HepG2 (cell line): Measurements from ENCODE around the gene TNKS1BP1. TPM values are rescaled to one million over a fixed set of nuclear protein-coding genes. Genes with fewer than 3 reads are reported as not detected.

ENCODE experiments used
- ATAC-seq: fragments of 200-7000 bp; cut with Tn5 transposase; 3 replicates; pipeline ENCODE4 v1.9.1; 2020; ENCODE audit warnings: mild to moderate bottlenecking, moderate library complexity
- BruUV-seq: library from RNA; stranded (reverse); fragments of 400-500 nt; replicated peaks from 2 replicates; lab custom pipeline; 2021; lab: Mats Ljungman, UMichigan
- CTCF ChIA-PET: fragments of 300-600 bp; formaldehyde crosslinking; extraction: SDS; loops from one replicate; lab custom pipeline; 2021; ENCODE audit warnings: low total read pairs, inconsistent platforms, low intra/inter-chr PET ratio; lab: Yijun Ruan, JAX
- POLR2A ChIA-PET: fragments of 350-600 bp; sonication (Branson Sonifier 250); formaldehyde crosslinking; loops from one replicate; lab custom pipeline; 2020; ENCODE audit warnings: antibody characterized with exemption, inconsistent platforms; lab: Yijun Ruan, JAX
- DNase-seq: peaks from one replicate; pipeline ENCODE4 v3.0.0-alpha.2; 2015; ENCODE audit warnings: low spot score
- FAIRE-seq: peaks from 3 replicates; lab custom pipeline; 2011; peaks lifted over from hg19 to GRCh38; lab: Jason Lieb, UNC
- H2AFZ ChIP-seq: one replicate; pipeline ENCODE4 v1.6.1; 2011; ENCODE audit warnings: low read length, inconsistent platforms
- H3K27ac ChIP-seq: fragments of 300-600 bp; 3 replicates; pipeline ENCODE4 v1.8.0; 2011; ENCODE audit warnings: mixed run types, mild to moderate bottlenecking, mixed read lengths, low read length, inconsistent platforms; ENCODE audit not compliant: insufficient read depth; ENCODE audit errors: extremely low read length
- H3K27me3 ChIP-seq, 2 experiments: fragments of 200-600 bp in 1 of 2; 2 replicates in 1 of 2; 3 replicates in 1 of 2; pipeline versions ENCODE4 v1.6.0 to v1.8.0; 2011; ENCODE audit warnings: low read length in 2 of 2, mild to moderate bottlenecking in 2 of 2, moderate library complexity in 2 of 2, inconsistent platforms in 1 of 2; ENCODE audit not compliant: insufficient read depth in 2 of 2, control insufficient read depth in 1 of 2
- H3K36me3 ChIP-seq, 2 experiments: fragments of 200-600 bp in 1 of 2; replicated peaks in 1 of 2; 2 replicates in 1 of 2; 3 replicates in 1 of 2; pipeline versions ENCODE4 v1.5.1 to v1.8.0; 2011; ENCODE audit warnings: low read length in 2 of 2, inconsistent platforms in 1 of 2; ENCODE audit not compliant: insufficient read depth in 2 of 2, control insufficient read depth in 1 of 2
- H3K4me1 ChIP-seq: 2 replicates; pipeline ENCODE4 v1.5.1; 2012; ENCODE audit warnings: low read length, inconsistent platforms; ENCODE audit not compliant: insufficient read depth
- H3K4me2 ChIP-seq: 2 replicates; pipeline ENCODE4 v1.6.0; 2011; ENCODE audit warnings: low read depth, low read length, inconsistent platforms
- H3K4me3 ChIP-seq, 3 experiments: fragments of 200-600 bp in 1 of 3; sonication (generic), shearing (Covaris generic) in 1 of 3; replicated peaks in 1 of 3; 2 replicates each; pipeline ENCODE4 v1.5.1; 2011 to 2016; ENCODE audit warnings: low read length in 3 of 3, inconsistent platforms in 2 of 3, low read depth in 2 of 3, mild to moderate bottlenecking in 2 of 3, control low read depth in 1 of 3, mixed read lengths in 1 of 3; ENCODE audit not compliant: insufficient read depth in 1 of 3
- H3K79me2 ChIP-seq: one replicate; pipeline ENCODE4 v1.6.1; 2011; ENCODE audit warnings: low read length, inconsistent platforms; ENCODE audit not compliant: insufficient read depth
- H3K9ac ChIP-seq: 2 replicates; pipeline ENCODE4 v1.6.0; 2011; ENCODE audit warnings: mild to moderate bottlenecking, low read depth, low read length, inconsistent platforms; ENCODE audit not compliant: insufficient read depth
- H3K9me3 ChIP-seq: 2 replicates; pipeline ENCODE4 v1.5.1; 2012; ENCODE audit warnings: mild to moderate bottlenecking, low read length
- H4K20me1 ChIP-seq: 2 replicates; pipeline ENCODE4 v1.6.0; 2011; ENCODE audit warnings: inconsistent platforms, mild to moderate bottlenecking, low read length, moderate library complexity; ENCODE audit not compliant: insufficient read depth
- CHD2 ChIP-seq: IDR thresholded peaks from 2 replicates; pipeline ENCODE4 v1.6.1; 2011; ENCODE audit warnings: low read depth, low read length, improper control_type of control experiment
- FOSL2 ChIP-seq: sonication (generic); formaldehyde crosslinking; IDR thresholded peaks from 2 replicates; pipeline ENCODE4 v1.4.0; 2020; ENCODE audit warnings: missing genetic modification reagents
- GATAD1 ChIP-seq: IDR thresholded peaks from 2 replicates; pipeline ENCODE4 v1.6.1; 2016; ENCODE audit warnings: missing genetic modification reagents, missing compliant biosample characterization
- MYC ChIP-seq: sonication (generic); formaldehyde crosslinking; IDR thresholded peaks from 2 replicates; pipeline ENCODE4 v1.9.0; 2021; ENCODE audit warnings: missing genetic modification reagents, borderline replicate concordance
- PRDM15 ChIP-seq: sonication (generic); formaldehyde crosslinking; IDR thresholded peaks from 2 replicates; pipeline ENCODE4 v1.4.0; 2020; ENCODE audit warnings: missing genetic modification reagents
- SIN3A ChIP-seq: IDR thresholded peaks from 2 replicates; pipeline ENCODE4 v1.6.1; 2011; ENCODE audit warnings: low read depth, mild to moderate bottlenecking, control low read depth, low read length, borderline replicate concordance
- SNAPC2 ChIP-seq: sonication (generic); formaldehyde crosslinking; IDR thresholded peaks from 2 replicates; pipeline ENCODE4 v1.8.1; 2022; ENCODE audit warnings: mild to moderate bottlenecking, missing genetic modification reagents
- SP1 ChIP-seq, 2 experiments: fragments of 450-650 bp in 1 of 2; sonication (generic) in 1 of 2; formaldehyde crosslinking in 1 of 2; IDR thresholded peaks; 2 replicates each; pipeline versions ENCODE4 v1.4.0 to v1.6.1; 2016 to 2020; ENCODE audit warnings: missing genetic modification reagents in 1 of 2
- SPEN ChIP-seq: sonication (generic); formaldehyde crosslinking; IDR thresholded peaks from 2 replicates; pipeline ENCODE4 v1.5.1; 2020; ENCODE audit warnings: low read depth, mild to moderate bottlenecking, missing genetic modification reagents
- ZBTB46 ChIP-seq: sonication (generic); formaldehyde crosslinking; IDR thresholded peaks from 2 replicates; pipeline ENCODE4 v1.4.0; 2020; ENCODE audit warnings: mild to moderate bottlenecking, missing genetic modification reagents, borderline replicate concordance
- ZFX ChIP-seq: sonication (generic); formaldehyde crosslinking; IDR thresholded peaks from 2 replicates; pipeline ENCODE4 v1.4.0; 2020; ENCODE audit warnings: mild to moderate bottlenecking, low read depth, missing genetic modification reagents, moderate library complexity
- ZNF446 ChIP-seq: sonication (generic); formaldehyde crosslinking; IDR thresholded peaks from 2 replicates; pipeline ENCODE4 v1.5.0; 2020; ENCODE audit warnings: mild to moderate bottlenecking, missing genetic modification reagents
- ZNF562 ChIP-seq: sonication (generic); formaldehyde crosslinking; IDR thresholded peaks from 2 replicates; pipeline ENCODE4 v1.8.0; 2022; ENCODE audit warnings: missing genetic modification reagents, borderline replicate concordance
- ZNF724P ChIP-seq: sonication (generic); formaldehyde crosslinking; IDR thresholded peaks from 2 replicates; pipeline ENCODE4 v1.8.0; 2022; ENCODE audit warnings: missing genetic modification reagents, borderline replicate concordance
- WGBS: methylation state at CpG from one replicate; pipeline ENCODE4 v1.1.6; 2017; ENCODE audit warnings: low lambda C conversion rate; 5-methylcytosine and 5-hydroxymethylcytosine counted together
- in situ Hi-C: cut with HindIII; loops from 2 replicates; pipeline ENCODE4 v1.10.0; 2017; ENCODE audit warnings: low pct_unique_long_range_greater_than_20kb; ENCODE audit not compliant: extremely low pct_ligation_motif_present
- intact Hi-C: fragments of 100-400 bp; cut with micrococcal nuclease; formaldehyde crosslinking; loops from one replicate; pipeline ENCODE4 v1.10.0; 2022; ENCODE audit not compliant: unreplicated experiment
- polyA plus RNA-seq, 8 experiments: library from polyadenylated mRNA; depleted of rRNA in 3 of 8; stranded (reverse) in 7 of 8; unstranded in 1 of 8; fragments of >200 nt; fragmentation: Illumina TruSeq in 4 of 8; extraction: Trizol in 4 of 8; gene quantifications; 2 replicates each; pipeline versions ENCODE4 v1.2.1 to v1.2.3, GENCODE V29; 2011 to 2016; ENCODE audit warnings: low read depth in 4 of 8, missing spikeins in 1 of 8, mixed read lengths in 1 of 8; ENCODE audit not compliant: insufficient read depth in 1 of 8
- total RNA-seq, 5 experiments: library from RNA; depleted of rRNA; stranded (reverse); fragments of >200 nt; fragmentation: Illumina TruSeq; extraction: Trizol; gene quantifications; 2 replicates each; pipeline ENCODE4 v1.2.3, GENCODE V29; 2016; ENCODE audit warnings: low read depth in 1 of 5
- TF ChIP-seq, protein P1 (sequence below): sonication (generic); formaldehyde crosslinking; IDR thresholded peaks from 2 replicates; pipeline ENCODE4 v1.4.0; 2020; ENCODE audit warnings: low read depth, missing genetic modification reagents

TNKS1BP1 gene
- total and polyA plus RNA-seq, 2 of the 13 experiments (the other 11 are each of a cell fraction or from before 2014, with no cell fraction given): 13.7 to 15.0 TPM

DNA sequence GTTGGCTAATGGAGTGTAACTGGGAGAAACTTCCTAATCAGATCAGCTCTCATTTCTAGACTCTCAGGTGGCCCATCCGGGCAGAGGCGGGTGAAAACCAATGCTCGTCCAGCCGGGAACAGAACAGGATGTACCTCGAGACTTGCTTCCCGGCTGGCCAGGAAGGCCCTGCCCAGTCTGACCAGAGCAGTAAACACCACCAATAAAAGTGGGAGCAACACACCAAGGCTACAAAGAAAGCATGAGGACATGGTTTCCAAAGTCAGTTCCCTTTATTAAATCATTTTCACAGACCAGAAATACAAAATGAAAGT lies 940 bp upstream of the TNKS1BP1 start:
- peak; percentile 45 for ATAC-seq
- ChIA-PET CTCF (no interaction called here), POLR2A (interaction anchor here (1.0 to 3.7 kb wide), 9 partner anchors 9 to 189 kb away, joined by 3 to 65 read pairs (median 5); partner anchors contain the start of gene SSRP1)
- intact Hi-C loops (loop anchor here (1.0 kb wide), 2 partner anchors 10 to 14 kb away; partner anchors contain the start of gene SSRP1), in situ Hi-C loops (no loop called here)
- H3K36me3 ChIP-seq: peaks cover 15 to 48% of the 10 kb centered on the region in 2 experiments; a peak in 4 of 5 replicates
- H3K79me2 ChIP-seq: peaks cover 12% of the 10 kb centered on the region
- peak overlapping the region; percentile 90 for H3K27ac ChIP-seq
- FAIRE-seq: no peak
- DNase-seq: no peak
- H3K9ac ChIP-seq: peak overlapping the region; percentile 87
- BruUV-seq: no TSS peak
- peaks cover 48% of the 10 kb centered on the region for H3K4me1 ChIP-seq
- peak overlapping the region; percentile 45 for H2AFZ ChIP-seq
- H3K27me3 ChIP-seq: no peaks in the 10 kb centered on the region; a peak in 1 of 5 replicates
- no peaks in the 10 kb centered on the region for H3K9me3 ChIP-seq
- H4K20me1 ChIP-seq: peaks cover 9% of the 10 kb centered on the region; the same call in 1 of the 2 replicates
- 30% methylated on average over 2 of the region's 6 CpGs for WGBS
- peak overlapping the region; percentile 63 to 81 (median 76) for H3K4me3 ChIP-seq
- H3K4me2 ChIP-seq: peak overlapping the region; percentile 91
- TF ChIP-seq MYC (CRISPR knock-in tag) (0 out of 2 replicates have a peak, but pooled peaks have one; percentile 1), FOSL2 (CRISPR knock-in tag) (no peak), GATAD1 (CRISPR knock-in tag) (0 out of 2 replicates have a peak, but pooled peaks have one; percentile 6), ZBTB46 (CRISPR knock-in tag) (no peak), ZNF724P (CRISPR knock-in tag) (0 out of 2 replicates have a peak, but pooled peaks have one; percentile 25), SP1 (IDR thresholded peaks at IDR 0.05) (no peak), SP1 (CRISPR knock-in tag; IDR thresholded peaks at IDR 0.05) (no peak), ZNF446 (CRISPR knock-in tag) (no peak), SNAPC2 (no peak), SIN3A (no peak), ZFX (CRISPR knock-in tag) (0 out of 2 replicates have a peak, but pooled peaks have one; percentile 52), CHD2 (no peak), ZNF562 (0 out of 2 replicates have a peak, but pooled peaks have one; percentile 8), PRDM15 (CRISPR knock-in tag) (no peak), SPEN (CRISPR knock-in tag) (0 out of 2 replicates have a peak, but pooled peaks have one; percentile 4)
- TF ChIP-seq, protein P1, sequence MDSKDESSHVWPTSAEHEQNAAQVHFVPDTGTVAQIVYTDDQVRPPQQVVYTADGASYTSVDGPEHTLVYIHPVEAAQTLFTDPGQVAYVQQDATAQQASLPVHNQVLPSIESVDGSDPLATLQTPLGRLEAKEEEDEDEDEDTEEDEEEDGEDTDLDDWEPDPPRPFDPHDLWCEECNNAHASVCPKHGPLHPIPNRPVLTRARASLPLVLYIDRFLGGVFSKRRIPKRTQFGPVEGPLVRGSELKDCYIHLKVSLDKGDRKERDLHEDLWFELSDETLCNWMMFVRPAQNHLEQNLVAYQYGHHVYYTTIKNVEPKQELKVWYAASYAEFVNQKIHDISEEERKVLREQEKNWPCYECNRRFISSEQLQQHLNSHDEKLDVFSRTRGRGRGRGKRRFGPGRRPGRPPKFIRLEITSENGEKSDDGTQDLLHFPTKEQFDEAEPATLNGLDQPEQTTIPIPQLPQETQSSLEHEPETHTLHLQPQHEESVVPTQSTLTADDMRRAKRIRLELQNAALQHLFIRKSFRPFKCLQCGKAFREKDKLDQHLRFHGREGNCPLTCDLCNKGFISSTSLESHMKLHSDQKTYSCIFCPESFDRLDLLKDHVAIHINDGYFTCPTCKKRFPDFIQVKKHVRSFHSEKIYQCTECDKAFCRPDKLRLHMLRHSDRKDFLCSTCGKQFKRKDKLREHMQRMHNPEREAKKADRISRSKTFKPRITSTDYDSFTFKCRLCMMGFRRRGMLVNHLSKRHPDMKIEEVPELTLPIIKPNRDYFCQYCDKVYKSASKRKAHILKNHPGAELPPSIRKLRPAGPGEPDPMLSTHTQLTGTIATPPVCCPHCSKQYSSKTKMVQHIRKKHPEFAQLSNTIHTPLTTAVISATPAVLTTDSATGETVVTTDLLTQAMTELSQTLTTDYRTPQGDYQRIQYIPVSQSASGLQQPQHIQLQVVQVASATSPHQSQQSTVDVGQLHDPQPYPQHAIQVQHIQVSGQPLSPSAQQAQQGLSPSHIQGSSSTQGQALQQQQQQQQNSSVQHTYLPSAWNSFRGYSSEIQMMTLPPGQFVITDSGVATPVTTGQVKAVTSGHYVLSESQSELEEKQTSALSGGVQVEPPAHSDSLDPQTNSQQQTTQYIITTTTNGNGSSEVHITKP: 0 out of 2 replicates have a peak, but pooled peaks have one; percentile 4
